SJSA1 (cell line): ENCODE measurements around the gene ZNF814. TPM values are rescaled to one million over a fixed set of nuclear protein-coding genes. Genes with fewer than 3 reads are reported as not detected.
"Not testable (repeated sequence)": the region's sequence is repeated elsewhere in the genome, so short reads cannot be mapped to it uniquely, and the experiment has no call there.

ENCODE experiments used
- DNase-seq, 2 experiments: peaks; one replicate each; pipeline ENCODE4 v3.0.0-alpha.2; 2015 to 2020; ENCODE audit warnings: low spot score in 2 of 2, low read depth in 1 of 2
- H3K27ac ChIP-seq: fragments of 250-450 bp; sonication (Bioruptor Pico); 2 replicates; pipeline ENCODE4 v1.5.1; 2020; ENCODE audit warnings: mild to moderate bottlenecking, moderate library complexity
- H3K27me3 ChIP-seq: fragments of 250-450 bp; sonication (Bioruptor Pico); replicated peaks from 2 replicates; pipeline ENCODE4 v1.5.1; 2020; ENCODE audit warnings: mild to moderate bottlenecking, moderate library complexity
- H3K36me3 ChIP-seq: fragments of 250-450 bp; sonication (Bioruptor Pico); 2 replicates; pipeline ENCODE4 v1.5.1; 2020; ENCODE audit warnings: mild to moderate bottlenecking
- H3K4me1 ChIP-seq: fragments of 250-450 bp; sonication (Bioruptor Pico); replicated peaks from 2 replicates; pipeline ENCODE4 v1.6.1; 2021; ENCODE audit warnings: mild to moderate bottlenecking
- H3K4me3 ChIP-seq: fragments of 250-450 bp; sonication (Bioruptor Pico); 2 replicates; pipeline ENCODE4 v1.5.1; 2020; ENCODE audit warnings: mild to moderate bottlenecking
- H3K9me3 ChIP-seq: fragments of 250-450 bp; sonication (Bioruptor Pico); replicated peaks from 2 replicates; pipeline ENCODE4 v1.5.1; 2020; ENCODE audit warnings: mild to moderate bottlenecking
- total RNA-seq: library from RNA; depleted of rRNA; stranded (reverse); fragments of >200 nt; shearing (Covaris generic); gene quantifications from 2 replicates; pipeline ENCODE4 v1.2.3, GENCODE V29; 2014

ZNF814 gene
- total RNA-seq, 1 experiment from 2014 or later = 1.1 TPM

DNA sequence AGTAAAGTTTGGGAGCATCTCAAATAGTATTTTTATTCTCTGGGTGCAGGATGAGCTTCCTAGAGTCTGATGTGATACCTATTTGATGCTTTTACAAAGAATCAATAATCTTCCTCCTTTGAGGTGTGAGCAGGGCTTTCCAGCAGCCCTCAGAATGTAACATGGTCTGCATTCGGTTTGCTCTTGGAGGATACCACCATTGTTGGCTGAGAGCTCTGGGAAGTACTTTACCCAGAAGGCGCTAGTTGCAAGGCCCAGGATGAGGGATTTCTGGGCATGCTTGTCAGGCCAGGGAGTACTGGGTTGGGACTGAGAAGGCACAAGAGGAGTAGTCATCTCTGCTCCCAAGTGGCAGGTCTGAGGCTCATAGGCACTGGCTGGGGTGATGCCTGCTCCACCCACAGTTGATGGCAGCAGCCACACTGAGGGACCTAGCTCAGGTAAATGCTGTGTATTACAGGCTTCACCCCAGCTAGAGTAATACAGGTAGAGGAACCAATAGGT, 39.6 kb downstream of the ZNF814 start:
- not testable (repeated sequence) for H3K27ac ChIP-seq, H3K9me3 ChIP-seq, DNase-seq, H3K27me3 ChIP-seq, H3K4me1 ChIP-seq
- Histone ChIP-seq H3K4me3 (peak overlapping the region; percentile 51), H3K36me3 (peaks cover 39% of the 10 kb centered on the region)

DNA sequence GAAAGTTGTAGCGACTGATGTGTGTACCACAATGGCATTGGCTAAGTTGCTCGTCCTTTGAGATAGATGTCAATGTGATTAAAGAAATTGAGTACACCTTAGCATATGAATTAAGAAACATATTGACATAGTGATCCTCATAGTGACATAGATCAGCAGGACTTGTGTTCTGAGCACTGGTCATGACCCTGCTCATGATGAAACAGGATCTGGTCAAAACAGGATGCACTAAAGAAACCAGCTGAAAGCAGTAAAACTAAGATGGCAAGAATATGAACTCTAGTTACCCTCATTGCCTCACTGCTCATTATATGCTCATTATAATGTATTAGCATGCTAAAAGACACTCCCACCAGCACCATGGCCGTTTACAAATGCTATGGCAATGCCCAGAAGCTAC, 41.7 kb downstream of the ZNF814 start:
- not testable (repeated sequence) for H3K4me1 ChIP-seq, H3K9me3 ChIP-seq, DNase-seq, H3K27me3 ChIP-seq, H3K4me3 ChIP-seq, H3K27ac ChIP-seq
- H3K36me3 ChIP-seq = peaks cover 40% of the 10 kb centered on the region

DNA sequence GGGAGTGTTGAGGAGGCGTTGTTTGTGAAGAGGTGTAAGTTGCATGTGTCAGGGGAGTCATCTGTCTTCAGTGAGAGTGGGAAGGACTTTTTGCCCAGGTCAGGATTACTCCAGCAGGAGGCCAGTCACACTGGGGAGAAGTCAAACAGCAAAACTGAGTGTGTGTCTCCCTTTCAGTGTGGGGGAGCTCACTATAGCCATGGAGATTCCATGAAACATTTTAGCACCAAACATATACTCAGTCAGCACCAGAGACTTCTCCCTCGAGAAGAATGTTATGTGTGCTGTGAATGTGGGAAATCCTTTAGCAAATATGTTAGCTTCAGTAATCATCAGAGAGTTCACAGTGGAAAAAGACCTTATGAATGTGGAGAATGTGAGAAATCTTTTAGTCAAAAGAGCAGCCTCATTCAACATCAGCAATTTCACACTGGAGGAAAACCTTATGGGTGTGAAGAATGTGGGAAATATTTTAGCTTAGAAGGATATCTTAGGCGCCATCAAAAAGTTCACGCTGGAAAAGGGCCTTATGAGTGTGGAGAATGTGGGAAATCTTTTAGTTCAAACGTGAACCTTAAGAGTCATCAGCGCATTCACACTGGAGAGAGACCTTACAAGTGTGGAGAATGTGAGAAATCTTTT, 47.6 kb downstream of the ZNF814 start:
- no peak overlapping the region for H3K27ac ChIP-seq
- H3K9me3 ChIP-seq = no peaks in the 10 kb centered on the region
- H3K4me1 ChIP-seq = no peaks in the 10 kb centered on the region
- no peak for DNase-seq
- H3K36me3 ChIP-seq = peaks cover 49% of the 10 kb centered on the region
- no peak overlapping the region for H3K4me3 ChIP-seq
- H3K27me3 ChIP-seq = no peaks in the 10 kb centered on the region

DNA sequence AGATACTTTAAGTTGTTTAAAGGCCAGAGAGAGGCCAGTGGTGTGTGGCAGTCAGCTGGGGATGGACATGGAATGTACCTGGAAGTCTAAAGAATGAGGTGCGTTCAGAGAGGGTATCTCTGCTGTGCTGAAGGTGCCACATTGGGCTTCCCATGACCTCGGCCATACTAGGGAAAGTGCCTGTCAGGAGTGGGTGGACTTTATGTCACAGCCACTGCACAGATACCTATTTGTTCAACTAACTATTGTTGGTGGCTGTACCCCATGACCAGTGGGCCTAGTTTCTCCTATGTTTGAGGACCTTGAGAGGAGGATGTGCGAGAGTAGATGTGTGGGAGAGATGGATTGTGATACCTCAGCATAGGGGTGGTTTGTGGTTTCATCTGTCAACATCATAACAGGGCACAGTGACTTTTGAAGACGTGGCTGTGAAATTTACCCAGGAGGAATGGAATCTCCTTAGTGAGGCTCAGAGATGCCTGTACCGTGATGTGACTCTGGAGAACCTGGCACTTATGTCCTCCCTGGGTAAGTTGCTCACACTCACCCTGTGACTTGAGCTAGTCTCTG, 50.1 kb downstream of the ZNF814 start:
- H3K9me3 ChIP-seq, H3K4me1 ChIP-seq, H3K4me3 ChIP-seq, DNase-seq, H3K27ac ChIP-seq, H3K27me3 ChIP-seq: not testable (repeated sequence)
- H3K36me3 ChIP-seq = peaks cover 30% of the 10 kb centered on the region

- not testable (repeated sequence) for H3K4me3 ChIP-seq, H3K27me3 ChIP-seq, H3K27ac ChIP-seq
Observed at GRCh38 chr19:57836991-57837390, 51.8 kb downstream of the ZNF814 start.

DNA sequence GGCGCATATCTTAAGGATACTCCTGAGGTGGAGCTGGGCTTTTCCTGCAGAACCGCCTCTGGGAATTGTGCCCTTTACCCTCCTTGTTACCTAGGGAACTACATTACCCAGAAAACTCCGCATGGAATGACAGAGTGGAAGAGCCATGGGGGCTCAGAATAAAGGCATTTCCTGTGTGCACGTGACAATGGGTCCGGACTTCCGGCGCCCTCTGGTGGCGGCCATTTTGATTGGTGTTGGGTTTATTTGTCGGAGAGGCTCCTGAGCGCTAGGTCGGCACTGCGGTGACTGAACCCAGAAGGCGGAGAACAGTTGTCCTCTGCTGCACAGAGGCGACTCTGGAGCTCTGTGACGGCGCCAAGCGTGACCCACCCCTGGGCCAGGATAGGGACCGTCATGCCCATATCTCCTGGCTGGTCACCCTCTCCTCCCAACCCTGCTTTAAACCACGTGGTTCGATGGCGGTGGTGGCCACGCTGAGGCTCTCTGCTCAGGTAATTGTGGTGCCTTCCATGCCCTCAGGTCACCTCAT, 58.7 kb downstream of the ZNF814 start, which contains the start of gene ZNF587B:
Gene ZNF587B (plus strand): TSS at position 229 of the 532 bp plus-strand sequence. CDS start 230 bp downstream, at position 459.
- H3K4me1 ChIP-seq = no peaks in the 10 kb centered on the region
- no peak within 1 kb of the TSS for H3K4me3 ChIP-seq
- DNase-seq = peak; percentile 11 to 50
- H3K9me3 ChIP-seq = no peaks in the 10 kb centered on the region
- peaks cover 13% of the 10 kb centered on the region for H3K36me3 ChIP-seq
- H3K27ac ChIP-seq = no peak within 1 kb of the TSS
- H3K27me3 ChIP-seq = no peaks in the 10 kb centered on the region

More at GRCh38 chr19:57836991-57837390, 51.8 kb downstream of the ZNF814 start:
- peaks cover 17% of the 10 kb centered on the region for H3K36me3 ChIP-seq
- not testable (repeated sequence) for DNase-seq, H3K9me3 ChIP-seq, H3K4me1 ChIP-seq

- Histone ChIP-seq H3K9me3 (no peaks in the 10 kb centered on the region), H3K4me3 (no peak overlapping the region), H3K27me3 (no peaks in the 10 kb centered on the region), H3K36me3 (peaks cover 13% of the 10 kb centered on the region), H3K27ac (no peak overlapping the region), H3K4me1 (no peaks in the 10 kb centered on the region)
- no peak for DNase-seq
Observed at GRCh38 chr19:57829316-57829715, 59.5 kb downstream of the ZNF814 start.

DNA sequence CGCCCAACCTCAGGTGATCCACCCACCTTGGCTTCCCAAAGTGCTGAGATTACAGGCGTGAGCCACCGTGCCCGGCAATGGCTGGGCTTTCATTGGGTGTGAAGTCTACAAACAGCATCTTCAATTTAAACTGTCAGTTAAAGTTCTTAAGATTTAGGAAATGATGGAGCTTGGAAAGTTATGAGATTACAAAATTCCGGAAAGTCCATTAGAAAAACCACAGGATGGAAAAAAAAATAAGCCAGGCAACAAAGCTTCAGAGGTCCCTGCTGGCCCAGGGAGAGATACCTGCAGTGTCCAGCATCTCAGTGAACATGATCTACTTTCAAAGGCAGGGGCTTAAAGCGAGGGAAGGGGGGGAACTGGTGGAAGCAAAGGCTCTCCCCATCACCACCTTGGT, 63.3 kb downstream of the ZNF814 start:
- no peak overlapping the region for H3K4me3 ChIP-seq
- peaks cover 21% of the 10 kb centered on the region for H3K36me3 ChIP-seq
- no peak for DNase-seq
- no peaks in the 10 kb centered on the region for H3K27me3 ChIP-seq
- H3K27ac ChIP-seq = no peak overlapping the region
- peaks cover 3% of the 10 kb centered on the region; the same call in 1 of the 2 replicates for H3K4me1 ChIP-seq
- no peaks in the 10 kb centered on the region for H3K9me3 ChIP-seq

DNA sequence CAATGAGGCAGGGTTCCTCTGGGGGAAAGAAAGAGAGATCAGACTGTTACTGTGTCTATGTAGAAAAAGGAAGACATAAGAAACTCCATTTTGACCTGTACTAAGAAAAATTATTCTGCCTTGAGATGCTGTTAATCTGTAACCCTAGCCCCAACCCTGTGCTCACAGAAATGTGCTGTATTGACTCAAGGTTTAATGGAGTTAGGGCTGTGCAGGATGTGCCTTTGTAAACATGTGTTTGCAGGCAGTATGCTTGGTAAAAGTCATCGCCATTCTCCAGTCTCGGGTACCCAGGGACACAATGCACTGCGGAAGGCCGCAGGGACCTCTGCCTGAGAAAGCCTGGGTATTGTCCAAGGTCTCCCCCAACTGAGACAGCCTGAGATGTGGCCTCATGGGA, 65.2 kb downstream of the ZNF814 start:
- H3K4me1 ChIP-seq, H3K4me3 ChIP-seq, H3K9me3 ChIP-seq, H3K27me3 ChIP-seq, H3K27ac ChIP-seq, DNase-seq: not testable (repeated sequence)
- peaks cover 22% of the 10 kb centered on the region for H3K36me3 ChIP-seq

DNA sequence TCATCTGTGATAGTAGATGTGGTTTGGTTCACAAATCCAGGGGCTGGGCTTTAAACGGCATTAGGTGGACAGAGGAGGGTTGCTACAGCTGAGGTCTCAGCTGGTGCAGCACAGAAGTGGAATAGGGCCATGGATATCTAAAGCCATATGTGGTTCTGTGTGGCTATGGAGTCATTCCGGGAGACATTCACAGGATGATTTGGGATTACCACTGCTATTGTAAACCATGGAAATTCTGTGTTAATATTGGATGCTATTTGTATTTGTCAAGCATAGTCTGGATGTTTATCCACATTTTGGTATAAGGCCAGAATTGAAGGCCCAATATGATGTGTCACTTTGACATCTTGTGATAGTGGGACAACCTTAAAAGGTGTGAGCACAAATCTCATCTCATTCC, 65.7 kb downstream of the ZNF814 start:
- not testable (repeated sequence) for H3K27ac ChIP-seq, H3K9me3 ChIP-seq, H3K4me1 ChIP-seq, H3K4me3 ChIP-seq, H3K27me3 ChIP-seq, DNase-seq
- H3K36me3 ChIP-seq = peaks cover 22% of the 10 kb centered on the region

DNA sequence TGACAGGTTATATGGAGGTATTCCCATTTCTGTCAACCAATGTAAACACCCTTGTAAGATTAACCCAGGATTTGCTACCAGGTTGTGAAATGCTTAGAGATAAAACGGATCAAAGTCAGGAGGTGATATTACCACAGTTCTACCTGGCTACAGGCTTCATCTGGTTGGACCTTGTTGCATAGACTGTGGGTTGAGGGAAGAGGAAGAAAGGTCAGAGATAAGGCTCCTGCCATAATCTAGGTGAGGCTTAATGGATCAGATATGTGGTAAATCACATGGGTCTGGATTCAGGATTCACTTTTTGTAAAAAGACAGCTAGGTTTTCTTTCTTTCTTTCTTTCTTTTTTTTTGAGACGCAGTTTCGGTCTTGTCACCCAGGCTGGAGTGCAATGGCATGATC, 67.3 kb downstream of the ZNF814 start:
- not testable (repeated sequence) for DNase-seq, H3K27ac ChIP-seq, H3K4me3 ChIP-seq, H3K27me3 ChIP-seq, H3K9me3 ChIP-seq, H3K4me1 ChIP-seq
- peaks cover 22% of the 10 kb centered on the region for H3K36me3 ChIP-seq

DNA sequence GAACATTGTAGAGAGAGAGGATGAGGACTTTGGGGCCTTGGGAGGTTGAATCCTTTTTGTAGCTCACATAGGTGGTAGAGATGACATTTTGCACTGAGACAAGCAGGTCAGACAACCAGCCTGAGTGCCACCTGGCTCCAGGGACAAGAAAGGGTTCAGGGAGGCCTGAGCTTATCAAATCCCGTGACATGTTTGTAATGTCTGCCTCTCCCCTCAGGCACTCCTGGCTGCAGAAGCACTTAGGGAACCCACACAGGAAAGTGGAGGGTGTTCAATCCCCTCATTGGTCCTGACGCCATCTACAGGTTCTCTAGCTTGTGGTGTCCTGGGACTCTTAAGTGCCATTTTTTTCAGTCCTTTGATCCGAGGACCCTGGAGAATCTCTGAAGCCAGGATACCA, 67.7 kb downstream of the ZNF814 start:
- peaks cover 22% of the 10 kb centered on the region for H3K36me3 ChIP-seq
- H3K27me3 ChIP-seq, H3K27ac ChIP-seq, H3K4me1 ChIP-seq, H3K9me3 ChIP-seq, H3K4me3 ChIP-seq, DNase-seq: not testable (repeated sequence)

- H3K4me3 ChIP-seq = peak overlapping the region; percentile 65
- H3K9me3 ChIP-seq = no peaks in the 10 kb centered on the region
- H3K27me3 ChIP-seq = no peaks in the 10 kb centered on the region
- DNase-seq = no peak
- H3K4me1 ChIP-seq = peaks cover 3% of the 10 kb centered on the region; the same call in 1 of the 2 replicates
- peaks cover 22% of the 10 kb centered on the region for H3K36me3 ChIP-seq
- H3K27ac ChIP-seq = no peak overlapping the region
Observed at GRCh38 chr19:57820599-57820998, 68.2 kb downstream of the ZNF814 start.

- Histone ChIP-seq H3K27ac (peak overlapping the region; percentile 64), H3K4me1 (peaks cover 3% of the 10 kb centered on the region; the same call in 1 of the 2 replicates), H3K9me3 (no peaks in the 10 kb centered on the region), H3K27me3 (no peaks in the 10 kb centered on the region), H3K36me3 (peaks cover 22% of the 10 kb centered on the region), H3K4me3 (peak overlapping the region; percentile 65)
- DNase-seq = peak; percentile 77 to 83
Observed at GRCh38 chr19:57819475-57820148, 69.2 kb downstream of the ZNF814 start.
